ENCODE results near the gene PCNP.

GRCh38 chr3:101527906-101528305 lies 46.1 kb upstream of the PCNP start:
- TF ChIP-seq POLR2AphosphoS5 (IDR thresholded peaks at IDR 0.05) (no peak), EP300 (IDR thresholded peaks at IDR 0.05) (no peak), POLR2A (IDR thresholded peaks at IDR 0.05; ENCODE audit: low read depth) (no peak)
- TF ChIP-seq, protein P1, sequence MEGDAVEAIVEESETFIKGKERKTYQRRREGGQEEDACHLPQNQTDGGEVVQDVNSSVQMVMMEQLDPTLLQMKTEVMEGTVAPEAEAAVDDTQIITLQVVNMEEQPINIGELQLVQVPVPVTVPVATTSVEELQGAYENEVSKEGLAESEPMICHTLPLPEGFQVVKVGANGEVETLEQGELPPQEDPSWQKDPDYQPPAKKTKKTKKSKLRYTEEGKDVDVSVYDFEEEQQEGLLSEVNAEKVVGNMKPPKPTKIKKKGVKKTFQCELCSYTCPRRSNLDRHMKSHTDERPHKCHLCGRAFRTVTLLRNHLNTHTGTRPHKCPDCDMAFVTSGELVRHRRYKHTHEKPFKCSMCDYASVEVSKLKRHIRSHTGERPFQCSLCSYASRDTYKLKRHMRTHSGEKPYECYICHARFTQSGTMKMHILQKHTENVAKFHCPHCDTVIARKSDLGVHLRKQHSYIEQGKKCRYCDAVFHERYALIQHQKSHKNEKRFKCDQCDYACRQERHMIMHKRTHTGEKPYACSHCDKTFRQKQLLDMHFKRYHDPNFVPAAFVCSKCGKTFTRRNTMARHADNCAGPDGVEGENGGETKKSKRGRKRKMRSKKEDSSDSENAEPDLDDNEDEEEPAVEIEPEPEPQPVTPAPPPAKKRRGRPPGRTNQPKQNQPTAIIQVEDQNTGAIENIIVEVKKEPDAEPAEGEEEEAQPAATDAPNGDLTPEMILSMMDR (IDR thresholded peaks at IDR 0.05), result no peak

Data from esophagus muscularis mucosa (tissue), 4 donors.